ENCODE measurements around the gene GLYATL1B. TPM values are rescaled to one million over a fixed set of nuclear protein-coding genes. Genes with fewer than 3 reads are reported as not detected.
"Not testable (repeated sequence)": the region's sequence is repeated elsewhere in the genome, so short reads cannot be mapped to it uniquely, and the experiment has no call there.

The GLYATL1B gene
- total and polyA plus RNA-seq, 10 donors: not detected

GRCh38 chr11:59097938-59098337, 11.8 kb downstream of the GLYATL1B start:
- peak overlapping the region in 4 of 8 donors; percentile 22 to 59 (median 38) for H3K27ac ChIP-seq

DNA sequence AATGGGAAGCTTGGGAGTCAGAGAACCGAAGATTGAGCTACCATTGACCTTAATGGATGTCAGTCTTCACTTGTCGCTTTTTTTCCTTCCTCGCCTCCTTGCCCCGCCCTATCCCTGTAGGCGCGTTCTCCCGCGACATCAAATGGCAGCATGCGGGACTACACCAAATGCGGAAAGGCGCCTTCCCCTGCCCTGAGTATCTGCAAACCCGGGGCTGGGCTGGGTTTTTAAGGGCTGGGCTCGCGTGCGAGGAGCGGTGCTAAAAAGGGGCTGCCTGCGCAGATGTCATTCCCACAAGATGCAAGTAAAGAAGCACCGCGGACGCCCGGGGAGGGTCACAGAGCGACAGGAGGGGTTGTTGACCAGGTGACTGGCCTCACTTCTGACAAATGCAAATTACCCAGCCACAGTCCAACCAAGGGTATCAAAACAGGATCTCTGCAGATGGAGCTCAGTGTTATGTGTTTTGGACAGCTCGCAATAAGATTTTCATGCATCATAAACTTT, 16.2 kb downstream of the GLYATL1B start:
- 5 to 16% (median 6%) methylated on average over 23 of the region's 23 CpGs for WGBS, 5 donors
- TF ChIP-seq, protein P1, sequence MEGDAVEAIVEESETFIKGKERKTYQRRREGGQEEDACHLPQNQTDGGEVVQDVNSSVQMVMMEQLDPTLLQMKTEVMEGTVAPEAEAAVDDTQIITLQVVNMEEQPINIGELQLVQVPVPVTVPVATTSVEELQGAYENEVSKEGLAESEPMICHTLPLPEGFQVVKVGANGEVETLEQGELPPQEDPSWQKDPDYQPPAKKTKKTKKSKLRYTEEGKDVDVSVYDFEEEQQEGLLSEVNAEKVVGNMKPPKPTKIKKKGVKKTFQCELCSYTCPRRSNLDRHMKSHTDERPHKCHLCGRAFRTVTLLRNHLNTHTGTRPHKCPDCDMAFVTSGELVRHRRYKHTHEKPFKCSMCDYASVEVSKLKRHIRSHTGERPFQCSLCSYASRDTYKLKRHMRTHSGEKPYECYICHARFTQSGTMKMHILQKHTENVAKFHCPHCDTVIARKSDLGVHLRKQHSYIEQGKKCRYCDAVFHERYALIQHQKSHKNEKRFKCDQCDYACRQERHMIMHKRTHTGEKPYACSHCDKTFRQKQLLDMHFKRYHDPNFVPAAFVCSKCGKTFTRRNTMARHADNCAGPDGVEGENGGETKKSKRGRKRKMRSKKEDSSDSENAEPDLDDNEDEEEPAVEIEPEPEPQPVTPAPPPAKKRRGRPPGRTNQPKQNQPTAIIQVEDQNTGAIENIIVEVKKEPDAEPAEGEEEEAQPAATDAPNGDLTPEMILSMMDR (IDR thresholded peaks at IDR 0.05 in 8 of 11, conservative IDR thresholded peaks at IDR 0.05 in 3 of 11): peak in 9 of 11 experiments; percentile 11 to 50 (median 41)
- peak; percentile 63 to 75 (median 63) for TF ChIP-seq POLR2AphosphoS5 (IDR thresholded peaks at IDR 0.05)
- no peak for TF ChIP-seq POLR2A (IDR thresholded peaks at IDR 0.05)
- intact Hi-C loops (cut with DNase I; ENCODE audit: low total_unique reads): no loop called here

More at GRCh38 chr11:59097938-59098337, 11.8 kb downstream of the GLYATL1B start:
- intact Hi-C loops (cut with DNase I; ENCODE audit: low total_unique reads); DNase-seq; H3K4me3 ChIP-seq; H3K9me3 ChIP-seq; H3K36me3 ChIP-seq: not testable (repeated sequence)
- Histone ChIP-seq H3K27me3 (replicated peaks in 1 of 7) (peaks cover 0 to 12% (median 0%) of the 10 kb centered on the region in 7 donors), H3K4me1 (peaks cover 0 to 65% (median 12%) of the 10 kb centered on the region in 6 donors)
- WGBS, 5 donors: 63 to 80% (median 70%) methylated on average over 8 of the region's 8 CpGs
- TF ChIP-seq POLR2AphosphoS5 (IDR thresholded peaks at IDR 0.05): peak in 2 of 3 donors; percentile 29 to 40
- TF ChIP-seq POLR2A (IDR thresholded peaks at IDR 0.05): peak in 1 of 3 donors; percentile 9

GRCh38 chr11:59106363-59107336, 20.5 kb downstream of the GLYATL1B start, which contains the start of gene FAM111B:
FAM111B (plus strand) TSS chr11:59107237; CDS start chr11:59109626, 2,389 bp downstream.
- TF ChIP-seq, protein P1 (IDR thresholded peaks at IDR 0.05 in 8 of 11, conservative IDR thresholded peaks at IDR 0.05 in 3 of 11): no peak
- peak in 2 of 3 donors; percentile 45 for TF ChIP-seq POLR2AphosphoS5 (IDR thresholded peaks at IDR 0.05)
- WGBS, 5 donors: 1 to 2% (median 1%) methylated on average over 36 to 64 of the region's 64 CpGs
- H3K4me1 ChIP-seq: peaks cover 7 to 65% (median 42%) of the 10 kb centered on the region in 6 donors
- H3K27me3 ChIP-seq (replicated peaks in 1 of 7): peaks cover 0 to 21% (median 0%) of the 10 kb centered on the region in 7 donors
- peak within 1 kb of the TSS in 7 of 8 donors; percentile 9 to 75 (median 58) for H3K27ac ChIP-seq
- no peaks in the 10 kb centered on the region for H3K36me3 ChIP-seq
- peak within 1 kb of the TSS; percentile 47 to 77 (median 60) for H3K4me3 ChIP-seq
- no peaks in the 10 kb centered on the region for H3K9me3 ChIP-seq
- peak; percentile 86 for DNase-seq
- intact Hi-C loops (cut with DNase I; ENCODE audit: low total_unique reads): no loop called here

More for the DNA sequence above, 16.2 kb downstream of the GLYATL1B start:
- Histone ChIP-seq H3K36me3 (no peaks in the 10 kb centered on the region), H3K4me3 (peak overlapping the region; percentile 20 to 68 (median 37)), H3K27ac (peak overlapping the region in 6 of 8 donors; percentile 14 to 77 (median 67)), H3K4me1 (peaks cover 7 to 63% (median 26%) of the 10 kb centered on the region in 6 donors), H3K27me3 (replicated peaks in 1 of 7) (peaks cover 0 to 23% (median 0%) of the 10 kb centered on the region in 7 donors), H3K9me3 (no peaks in the 10 kb centered on the region)
- peak; percentile 91 for DNase-seq

GRCh38 chr11:59107721-59108120, 21.6 kb downstream of the GLYATL1B start:
- H3K9me3 ChIP-seq; DNase-seq; intact Hi-C loops (cut with DNase I; ENCODE audit: low total_unique reads); H3K36me3 ChIP-seq: not testable (repeated sequence)
- Histone ChIP-seq H3K27me3 (replicated peaks in 1 of 7) (peaks cover 0 to 12% (median 0%) of the 10 kb centered on the region in 7 donors), H3K4me1 (peaks cover 7 to 55% (median 36%) of the 10 kb centered on the region in 6 donors), H3K4me3 (peak overlapping the region in 4 of 8 donors; percentile 57 to 77 (median 60)), H3K27ac (peak overlapping the region in 4 of 8 donors; percentile 58 to 75 (median 66))
- 23 to 45% (median 28%) methylated on average over 10 of the region's 10 CpGs for WGBS, 5 donors
